Natural killer cell (primary cell): Measurements from ENCODE around the gene SYNPR. TPM values are rescaled to one million over a fixed set of nuclear protein-coding genes. Genes with fewer than 3 reads are reported as not detected.

ENCODE experiments used
- ATAC-seq, 3 donors: fragments of 150-1000 bp in 2 of 3; fragments of 200-7000 bp in 1 of 3; cut with Tn5 transposase; 1 replicate in 1 of 3; 2 replicates in 2 of 3; pipeline ENCODE4 v1.10.0; 2021; ENCODE audit warnings: mild to moderate bottlenecking in 2 of 3, moderate library complexity in 2 of 3
- DNase-seq, 2 donors: peaks; one replicate each; pipeline versions ENCODE4 v3.0.0 to v3.0.0-alpha.2; 2013 to 2021; ENCODE audit warnings: mixed read lengths in 1 of 2
- H3K27ac ChIP-seq: one replicate; pipeline ENCODE4 v1.5.1; 2013; ENCODE audit warnings: mild to moderate bottlenecking, low read length
- H3K27me3 ChIP-seq: one replicate; pipeline ENCODE4 v1.6.1; 2013; ENCODE audit warnings: low read length; ENCODE audit not compliant: control insufficient read depth, insufficient read depth
- H3K36me3 ChIP-seq: one replicate; pipeline ENCODE4 v1.6.1; 2013; ENCODE audit warnings: low read length; ENCODE audit not compliant: control insufficient read depth, insufficient read depth
- H3K4me1 ChIP-seq: one replicate; pipeline ENCODE4 v1.6.1; 2013; ENCODE audit warnings: low read length; ENCODE audit not compliant: control insufficient read depth, insufficient read depth
- H3K4me3 ChIP-seq: one replicate; pipeline ENCODE4 v1.5.1; 2013; ENCODE audit warnings: low read length
- H3K9me3 ChIP-seq: one replicate; pipeline ENCODE4 v1.6.1; 2013; ENCODE audit warnings: low read length; ENCODE audit not compliant: control insufficient read depth, insufficient read depth
- H3K27ac Mint-ChIP-seq, 2 donors: one replicate each; pipeline ENCODE4 v1.8.0; 2022; ENCODE audit warnings: mild to moderate bottlenecking in 2 of 2, mixed read lengths in 2 of 2, moderate library complexity in 1 of 2
- H3K27me3 Mint-ChIP-seq, 2 donors: one replicate each; pipeline ENCODE4 v1.8.0; 2022; ENCODE audit warnings: low read depth in 2 of 2, mixed read lengths in 2 of 2
- H3K36me3 Mint-ChIP-seq: one replicate; pipeline ENCODE4 v1.8.0; 2022; ENCODE audit warnings: mixed read lengths
- H3K4me1 Mint-ChIP-seq, 2 donors: one replicate each; pipeline ENCODE4 v1.8.0; 2022; ENCODE audit warnings: mixed read lengths in 2 of 2
- H3K4me3 Mint-ChIP-seq: one replicate; pipeline ENCODE4 v1.8.0; 2022; ENCODE audit warnings: mild to moderate bottlenecking, moderate library complexity, mixed read lengths
- H3K9me3 Mint-ChIP-seq, 2 donors: one replicate each; pipeline ENCODE4 v1.8.0; 2022; ENCODE audit warnings: mixed read lengths in 2 of 2
- WGBS: methylation state at CpG from one replicate; pipeline ENCODE4 v1.1.7; 2013; ENCODE audit warnings: missing lambda C conversion rate; ENCODE audit not compliant: insufficient coverage; 5-methylcytosine and 5-hydroxymethylcytosine counted together
- intact Hi-C: fragments of 100-400 bp; cut with micrococcal nuclease; formaldehyde crosslinking; loops from one replicate; pipeline ENCODE4 v1.14.2; 2022
- total RNA-seq, 4 donors: library from RNA; stranded (reverse); fragments of 120-200 nt in 1 of 4; gene quantifications; one replicate each; pipeline versions ENCODE4 v1.2.3 to v1.2.4, GENCODE V29; 2013 to 2022
- TF ChIP-seq, protein P1 (sequence below): fragments of 200-600 bp; IDR thresholded peaks from one replicate; pipeline ENCODE4 v1.8.0; 2022; ENCODE audit warnings: antibody characterized with exemption

The SYNPR gene
- total RNA-seq, 3 donors from 2014 or later (not counting 1 experiment from before 2014, with no cell fraction given) = not detected

DNA sequence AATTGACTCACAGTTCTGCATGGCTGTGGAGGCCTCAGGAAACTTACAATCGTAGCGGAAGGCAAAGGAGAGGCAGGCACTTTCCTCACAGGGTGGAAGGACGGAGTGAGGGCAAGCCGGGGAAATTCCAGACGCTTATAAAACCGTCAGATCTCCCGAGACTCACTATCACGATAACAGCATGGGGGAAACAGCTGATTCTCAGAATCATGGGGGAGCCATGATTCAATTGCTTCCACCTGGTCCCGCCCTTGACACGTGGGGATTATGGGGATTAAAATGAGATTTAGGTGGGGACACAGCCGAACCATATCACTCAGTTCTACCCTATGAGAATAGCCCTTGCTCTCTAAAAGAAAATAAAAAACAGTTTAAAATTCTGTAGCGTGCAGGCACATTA lies 13.4 kb upstream of the SYNPR start:
- Histone ChIP-seq H3K27me3 (no peaks in the 10 kb centered on the region), H3K27ac (no peak overlapping the region), H3K36me3 (no peaks in the 10 kb centered on the region), H3K4me1 (no peaks in the 10 kb centered on the region), H3K4me3 (no peak overlapping the region), H3K9me3 (no peaks in the 10 kb centered on the region)
- TF ChIP-seq, protein P1, sequence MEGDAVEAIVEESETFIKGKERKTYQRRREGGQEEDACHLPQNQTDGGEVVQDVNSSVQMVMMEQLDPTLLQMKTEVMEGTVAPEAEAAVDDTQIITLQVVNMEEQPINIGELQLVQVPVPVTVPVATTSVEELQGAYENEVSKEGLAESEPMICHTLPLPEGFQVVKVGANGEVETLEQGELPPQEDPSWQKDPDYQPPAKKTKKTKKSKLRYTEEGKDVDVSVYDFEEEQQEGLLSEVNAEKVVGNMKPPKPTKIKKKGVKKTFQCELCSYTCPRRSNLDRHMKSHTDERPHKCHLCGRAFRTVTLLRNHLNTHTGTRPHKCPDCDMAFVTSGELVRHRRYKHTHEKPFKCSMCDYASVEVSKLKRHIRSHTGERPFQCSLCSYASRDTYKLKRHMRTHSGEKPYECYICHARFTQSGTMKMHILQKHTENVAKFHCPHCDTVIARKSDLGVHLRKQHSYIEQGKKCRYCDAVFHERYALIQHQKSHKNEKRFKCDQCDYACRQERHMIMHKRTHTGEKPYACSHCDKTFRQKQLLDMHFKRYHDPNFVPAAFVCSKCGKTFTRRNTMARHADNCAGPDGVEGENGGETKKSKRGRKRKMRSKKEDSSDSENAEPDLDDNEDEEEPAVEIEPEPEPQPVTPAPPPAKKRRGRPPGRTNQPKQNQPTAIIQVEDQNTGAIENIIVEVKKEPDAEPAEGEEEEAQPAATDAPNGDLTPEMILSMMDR = no peak
- Mint-ChIP-seq H3K27me3 (no peaks in the 10 kb centered on the region), H3K4me1 (no peaks in the 10 kb centered on the region), H3K9me3 (peaks cover 0 to 2% of the 10 kb centered on the region in 2 donors), H3K36me3 (no peaks in the 10 kb centered on the region), H3K27ac (no peak overlapping the region), H3K4me3 (no peak overlapping the region)
- ATAC-seq = no peak
- DNase-seq = no peak
- 83% methylated on average over 10 of the region's 12 CpGs for WGBS
- intact Hi-C loops = no loop called here

DNA sequence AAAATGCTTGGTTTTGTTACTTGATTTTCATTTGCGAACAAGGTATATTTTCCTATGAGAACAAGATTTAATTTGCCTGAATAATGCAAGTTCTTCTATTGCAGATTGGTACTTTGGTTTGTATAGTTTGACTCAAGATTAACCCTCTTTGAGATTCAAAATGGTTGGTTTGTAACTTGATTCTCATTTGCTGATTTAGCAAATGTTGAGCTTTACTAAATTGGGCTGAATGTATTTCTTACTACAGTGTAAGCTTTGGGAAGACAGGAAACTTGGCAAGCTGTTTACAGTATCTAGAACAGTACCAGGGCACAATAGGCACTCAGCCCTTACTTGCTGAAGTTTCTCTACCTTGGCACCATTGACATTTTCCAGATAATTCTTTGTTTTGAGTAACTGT lies 3.7 kb upstream of the SYNPR start:
- ATAC-seq (no peak), DNase-seq (no peak)
- no peaks in the 10 kb centered on the region for H3K36me3 Mint-ChIP-seq
- no peaks in the 10 kb centered on the region for H3K4me1 Mint-ChIP-seq
- no peak overlapping the region for H3K27ac Mint-ChIP-seq
- H3K4me3 ChIP-seq = no peak overlapping the region
- H3K27me3 Mint-ChIP-seq = peaks cover 7 to 15% of the 10 kb centered on the region in 2 donors
- intact Hi-C loops = no loop called here
- H3K27me3 ChIP-seq = peaks cover 4% of the 10 kb centered on the region
- H3K9me3 ChIP-seq = peaks cover 4% of the 10 kb centered on the region
- H3K4me3 Mint-ChIP-seq = no peak overlapping the region
- no peaks in the 10 kb centered on the region for H3K36me3 ChIP-seq
- TF ChIP-seq, protein P1 = no peak
- WGBS = 92% methylated on average over 1 of the region's 1 CpG
- H3K9me3 Mint-ChIP-seq = peaks cover 3 to 8% of the 10 kb centered on the region in 2 donors
- no peaks in the 10 kb centered on the region for H3K4me1 ChIP-seq
- no peak overlapping the region for H3K27ac ChIP-seq

DNA sequence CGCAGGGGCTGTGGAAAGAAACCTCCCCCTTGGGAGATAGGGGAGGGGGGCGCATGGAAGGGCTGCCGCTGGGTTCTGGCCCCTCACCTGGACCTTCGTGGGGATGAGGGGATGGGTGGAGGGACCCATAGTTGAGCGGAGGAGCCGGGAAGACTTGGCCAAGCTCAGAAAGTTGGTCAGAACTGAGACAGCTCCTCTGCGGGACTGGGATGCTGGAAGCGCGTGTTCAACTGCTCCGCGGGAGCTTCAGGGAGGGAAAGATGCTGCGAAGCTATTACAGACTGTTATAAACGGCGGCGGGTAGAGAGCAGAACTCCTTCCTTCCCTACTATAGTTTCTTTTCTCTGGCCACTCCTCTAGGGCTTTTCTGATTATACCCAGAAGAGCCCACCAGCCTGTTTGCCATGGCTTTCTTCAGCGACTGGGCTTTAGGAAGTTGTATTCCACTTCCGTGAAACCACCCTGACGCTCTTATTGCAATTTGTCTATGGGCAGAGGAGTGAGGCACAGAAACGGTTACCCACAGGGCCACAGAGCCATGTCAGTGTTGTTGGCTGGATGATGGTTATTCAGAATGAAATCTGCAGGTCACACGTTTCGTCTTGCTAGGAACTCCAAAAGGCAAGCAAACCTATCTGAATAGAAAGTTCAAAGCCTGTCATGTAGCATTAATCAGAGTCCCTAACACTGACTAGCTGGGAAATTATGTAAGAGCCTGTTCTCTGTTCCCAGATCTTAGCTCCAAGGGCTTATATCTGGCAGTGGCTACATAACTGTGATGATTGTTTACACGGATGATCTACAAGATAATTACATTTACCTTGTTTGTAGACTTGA lies 1.1 kb downstream of the SYNPR start:
- no peak overlapping the region for H3K4me3 Mint-ChIP-seq
- Histone ChIP-seq H3K27ac (no peak overlapping the region), H3K9me3 (peaks cover 4% of the 10 kb centered on the region), H3K4me1 (no peaks in the 10 kb centered on the region), H3K27me3 (peaks cover 4% of the 10 kb centered on the region), H3K4me3 (no peak overlapping the region), H3K36me3 (no peaks in the 10 kb centered on the region)
- H3K36me3 Mint-ChIP-seq = no peaks in the 10 kb centered on the region
- peaks cover 4 to 8% of the 10 kb centered on the region in 2 donors for H3K9me3 Mint-ChIP-seq
- no peak for ATAC-seq
- no peak overlapping the region for H3K27ac Mint-ChIP-seq
- peaks cover 15 to 23% of the 10 kb centered on the region in 2 donors for H3K27me3 Mint-ChIP-seq
- WGBS = 8% methylated on average over 21 of the region's 22 CpGs
- intact Hi-C loops = no loop called here
- no peaks in the 10 kb centered on the region for H3K4me1 Mint-ChIP-seq
- DNase-seq = no peak
- TF ChIP-seq, protein P1 = no peak

DNA sequence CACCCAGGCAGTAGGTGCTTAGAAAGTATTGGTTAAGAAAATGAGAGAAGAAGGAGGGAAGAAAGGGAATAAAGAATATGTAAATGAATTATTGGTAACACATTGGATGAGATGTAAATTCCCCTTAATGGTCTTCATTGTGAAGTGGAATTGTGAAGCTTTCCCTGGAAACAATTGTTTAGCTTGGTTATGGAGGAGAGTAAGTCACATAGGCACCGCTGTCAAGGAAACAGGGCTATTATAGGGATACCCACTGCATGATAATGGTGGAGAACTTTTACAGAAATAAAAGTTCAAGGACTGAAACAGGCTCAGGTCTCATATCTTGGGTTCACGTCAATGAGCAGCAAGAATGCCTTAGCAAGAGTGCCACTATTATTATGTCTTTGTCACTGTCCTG lies 9.5 kb downstream of the SYNPR start:
- TF ChIP-seq, protein P1 = no peak
- Histone ChIP-seq H3K36me3 (no peaks in the 10 kb centered on the region), H3K4me1 (no peaks in the 10 kb centered on the region), H3K27ac (no peak overlapping the region), H3K27me3 (no peaks in the 10 kb centered on the region), H3K9me3 (no peaks in the 10 kb centered on the region), H3K4me3 (no peak overlapping the region)
- Mint-ChIP-seq H3K36me3 (no peaks in the 10 kb centered on the region), H3K4me3 (no peak overlapping the region), H3K9me3 (peaks cover 2 to 4% of the 10 kb centered on the region in 2 donors), H3K27me3 (no peaks in the 10 kb centered on the region), H3K27ac (no peak overlapping the region), H3K4me1 (no peaks in the 10 kb centered on the region)
- DNase-seq = no peak
- WGBS = 89% methylated on average over 2 of the region's 2 CpGs
- no peak for ATAC-seq
- intact Hi-C loops = no loop called here
